ENCODE results near the gene PTCD2.
"Not testable (repeated sequence)": the region's sequence is repeated elsewhere in the genome, so short reads cannot be mapped to it uniquely, and the experiment has no call there.

DNA sequence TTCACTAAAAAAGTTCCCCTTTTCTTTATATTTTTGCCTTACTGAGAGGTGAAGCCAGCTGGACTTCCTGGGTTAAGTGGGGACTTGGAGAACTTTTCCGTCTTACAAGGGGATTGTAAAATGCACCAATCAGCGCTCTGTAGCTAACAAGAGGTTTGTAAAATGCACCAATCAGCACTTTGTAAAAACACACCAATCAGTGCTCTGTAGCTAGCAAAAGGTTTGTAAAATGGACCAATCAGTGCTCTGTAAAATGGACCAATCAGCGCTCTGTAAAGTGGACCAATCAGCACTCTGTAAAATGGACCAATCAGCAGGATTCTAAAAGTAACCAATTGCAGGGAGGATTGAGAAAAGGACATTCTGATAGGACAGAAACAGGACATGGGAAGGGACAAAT lies 84.6 kb downstream of the PTCD2 start:
- not testable (repeated sequence) for TF ChIP-seq POLR2AphosphoS5 (IDR thresholded peaks at IDR 0.05); EP300 (IDR thresholded peaks at IDR 0.05); POLR2A (IDR thresholded peaks at IDR 0.05; ENCODE audit: low read depth)
- TF ChIP-seq, protein P1, sequence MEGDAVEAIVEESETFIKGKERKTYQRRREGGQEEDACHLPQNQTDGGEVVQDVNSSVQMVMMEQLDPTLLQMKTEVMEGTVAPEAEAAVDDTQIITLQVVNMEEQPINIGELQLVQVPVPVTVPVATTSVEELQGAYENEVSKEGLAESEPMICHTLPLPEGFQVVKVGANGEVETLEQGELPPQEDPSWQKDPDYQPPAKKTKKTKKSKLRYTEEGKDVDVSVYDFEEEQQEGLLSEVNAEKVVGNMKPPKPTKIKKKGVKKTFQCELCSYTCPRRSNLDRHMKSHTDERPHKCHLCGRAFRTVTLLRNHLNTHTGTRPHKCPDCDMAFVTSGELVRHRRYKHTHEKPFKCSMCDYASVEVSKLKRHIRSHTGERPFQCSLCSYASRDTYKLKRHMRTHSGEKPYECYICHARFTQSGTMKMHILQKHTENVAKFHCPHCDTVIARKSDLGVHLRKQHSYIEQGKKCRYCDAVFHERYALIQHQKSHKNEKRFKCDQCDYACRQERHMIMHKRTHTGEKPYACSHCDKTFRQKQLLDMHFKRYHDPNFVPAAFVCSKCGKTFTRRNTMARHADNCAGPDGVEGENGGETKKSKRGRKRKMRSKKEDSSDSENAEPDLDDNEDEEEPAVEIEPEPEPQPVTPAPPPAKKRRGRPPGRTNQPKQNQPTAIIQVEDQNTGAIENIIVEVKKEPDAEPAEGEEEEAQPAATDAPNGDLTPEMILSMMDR (IDR thresholded peaks at IDR 0.05): not testable (repeated sequence)

Data from esophagus muscularis mucosa (tissue), 4 donors.